Measurements from ENCODE around the gene E2F1.
A peak's percentile ranks its signal among the peaks of the same experiment; 100 is the strongest.

Gene E2F1, protein sequence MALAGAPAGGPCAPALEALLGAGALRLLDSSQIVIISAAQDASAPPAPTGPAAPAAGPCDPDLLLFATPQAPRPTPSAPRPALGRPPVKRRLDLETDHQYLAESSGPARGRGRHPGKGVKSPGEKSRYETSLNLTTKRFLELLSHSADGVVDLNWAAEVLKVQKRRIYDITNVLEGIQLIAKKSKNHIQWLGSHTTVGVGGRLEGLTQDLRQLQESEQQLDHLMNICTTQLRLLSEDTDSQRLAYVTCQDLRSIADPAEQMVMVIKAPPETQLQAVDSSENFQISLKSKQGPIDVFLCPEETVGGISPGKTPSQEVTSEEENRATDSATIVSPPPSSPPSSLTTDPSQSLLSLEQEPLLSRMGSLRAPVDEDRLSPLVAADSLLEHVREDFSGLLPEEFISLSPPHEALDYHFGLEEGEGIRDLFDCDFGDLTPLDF

DNA sequence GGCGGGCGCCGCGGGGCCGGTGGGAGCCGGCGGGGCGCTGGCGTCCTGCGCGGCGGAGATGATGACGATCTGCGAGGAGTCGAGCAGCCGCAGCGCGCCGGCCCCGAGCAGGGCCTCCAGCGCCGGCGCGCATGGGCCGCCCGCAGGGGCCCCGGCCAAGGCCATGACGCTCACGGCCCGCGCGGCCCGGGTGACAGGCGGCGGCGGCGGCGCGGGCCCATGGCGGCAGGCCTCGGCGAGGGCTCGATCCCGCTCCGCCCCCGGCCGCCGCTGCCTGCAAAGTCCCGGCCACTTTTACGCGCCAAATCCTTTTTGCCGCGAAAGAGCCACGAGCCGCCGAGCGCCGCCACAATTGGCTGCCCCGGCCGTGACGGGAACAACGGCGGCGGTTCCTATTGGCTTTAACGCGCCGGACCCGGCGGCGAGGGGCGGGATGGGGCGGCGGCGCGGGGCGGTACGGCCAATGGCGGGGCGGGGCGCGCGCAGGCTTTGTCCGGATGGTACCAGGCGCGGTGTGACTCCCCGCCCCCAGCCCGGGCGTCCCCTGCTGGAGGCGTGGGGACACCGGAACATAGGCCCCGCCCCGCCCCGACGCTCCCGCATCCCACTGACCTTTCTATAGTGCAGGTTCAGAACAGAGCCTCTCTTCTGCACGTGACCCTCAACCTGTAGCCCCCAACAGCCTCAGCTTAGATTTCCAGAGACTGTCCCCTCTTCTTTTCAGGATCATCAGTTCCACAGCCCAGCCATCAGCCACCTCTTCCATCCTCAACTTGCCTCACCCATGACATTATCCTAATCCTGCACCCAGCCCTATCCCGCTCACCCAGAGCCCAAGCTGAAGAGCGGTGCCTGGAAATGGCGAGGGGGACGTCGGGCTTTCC, at the start of gene E2F1:
TSS of gene E2F1 (minus strand) at position 286 of the 884 bp plus-strand sequence. CDS start at position 165, 121 bp downstream.
- Histone ChIP-seq H3K4me1 (ENCODE audit: control insufficient read depth, insufficient read depth, low read length) (peaks cover 14% of the 10 kb centered on the region), H3K4me3 (ENCODE audit: low read depth, low read length) (peak within 1 kb of the TSS; percentile 75), H3K27ac (ENCODE audit: low read depth, low read length) (peak within 1 kb of the TSS; percentile 66), H3K36me3 (ENCODE audit: control insufficient read depth, insufficient read depth, low read length) (no peaks in the 10 kb centered on the region; the same call in 1 of the 2 replicates), H3K9me3 (ENCODE audit: control insufficient read depth, insufficient read depth, low read length) (no peaks in the 10 kb centered on the region), H3K9ac (ENCODE audit: low read depth, low read length) (peak within 1 kb of the TSS; percentile 72), H3K27me3 (ENCODE audit: control insufficient read depth, insufficient read depth, low read length) (no peaks in the 10 kb centered on the region; the same call in 1 of the 2 replicates)

DNA sequence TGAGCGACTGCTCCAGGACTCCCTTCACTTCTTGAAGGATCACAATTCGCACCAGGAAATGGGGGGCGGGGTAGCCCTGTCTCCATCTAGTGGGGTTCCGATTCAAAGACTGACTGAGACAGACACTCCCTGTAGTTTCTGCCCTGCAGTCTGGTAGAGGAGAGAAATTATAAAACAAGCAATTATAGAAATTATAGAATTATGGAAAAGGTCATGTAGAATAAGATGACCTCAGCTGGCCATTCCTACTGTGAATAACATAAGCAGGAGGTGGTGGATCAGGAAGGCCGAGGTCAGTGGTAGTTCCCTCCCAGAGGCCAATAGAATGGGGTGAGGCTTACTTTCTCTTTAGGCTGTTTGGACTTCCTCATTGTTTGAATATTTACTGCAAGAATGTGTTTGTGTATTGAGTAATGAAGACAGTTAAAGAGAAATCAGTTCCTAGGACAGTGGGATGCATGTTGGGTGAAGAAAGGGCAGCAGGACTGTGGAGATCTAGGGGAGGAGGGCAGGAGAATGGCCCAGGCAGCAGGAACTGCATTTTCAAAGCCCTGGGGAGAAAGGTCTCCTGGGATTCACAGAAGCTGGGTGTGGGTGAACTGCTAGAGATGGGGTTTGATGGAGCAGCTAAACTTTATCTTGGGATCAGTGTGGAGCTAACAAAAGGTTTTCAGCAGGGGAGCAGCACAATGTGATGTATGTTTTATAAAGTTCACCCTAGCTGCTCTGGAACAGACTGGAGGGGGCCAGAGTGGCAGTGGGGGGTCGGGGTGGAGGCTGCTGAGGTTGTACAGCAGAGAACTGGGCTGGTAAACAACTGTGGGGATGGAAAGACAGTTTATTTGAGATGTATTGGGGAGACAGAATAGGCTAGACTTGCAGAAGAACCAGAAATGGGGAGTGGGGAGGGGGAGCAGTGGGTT, 47.7 kb upstream of the E2F1 start:
- Histone ChIP-seq H3K4me1 (ENCODE audit: control insufficient read depth, insufficient read depth, low read length) (peaks cover 14% of the 10 kb centered on the region), H3K36me3 (ENCODE audit: control insufficient read depth, insufficient read depth, low read length) (no peaks in the 10 kb centered on the region), H3K27ac (ENCODE audit: low read depth, low read length) (peak overlapping the region; percentile 21), H3K27me3 (ENCODE audit: control insufficient read depth, insufficient read depth, low read length) (no peaks in the 10 kb centered on the region), H3K9me3 (ENCODE audit: control insufficient read depth, insufficient read depth, low read length) (peaks cover 8% of the 10 kb centered on the region), H3K9ac (ENCODE audit: low read depth, low read length) (no peak overlapping the region), H3K4me3 (ENCODE audit: low read depth, low read length) (no peak overlapping the region)

DNA sequence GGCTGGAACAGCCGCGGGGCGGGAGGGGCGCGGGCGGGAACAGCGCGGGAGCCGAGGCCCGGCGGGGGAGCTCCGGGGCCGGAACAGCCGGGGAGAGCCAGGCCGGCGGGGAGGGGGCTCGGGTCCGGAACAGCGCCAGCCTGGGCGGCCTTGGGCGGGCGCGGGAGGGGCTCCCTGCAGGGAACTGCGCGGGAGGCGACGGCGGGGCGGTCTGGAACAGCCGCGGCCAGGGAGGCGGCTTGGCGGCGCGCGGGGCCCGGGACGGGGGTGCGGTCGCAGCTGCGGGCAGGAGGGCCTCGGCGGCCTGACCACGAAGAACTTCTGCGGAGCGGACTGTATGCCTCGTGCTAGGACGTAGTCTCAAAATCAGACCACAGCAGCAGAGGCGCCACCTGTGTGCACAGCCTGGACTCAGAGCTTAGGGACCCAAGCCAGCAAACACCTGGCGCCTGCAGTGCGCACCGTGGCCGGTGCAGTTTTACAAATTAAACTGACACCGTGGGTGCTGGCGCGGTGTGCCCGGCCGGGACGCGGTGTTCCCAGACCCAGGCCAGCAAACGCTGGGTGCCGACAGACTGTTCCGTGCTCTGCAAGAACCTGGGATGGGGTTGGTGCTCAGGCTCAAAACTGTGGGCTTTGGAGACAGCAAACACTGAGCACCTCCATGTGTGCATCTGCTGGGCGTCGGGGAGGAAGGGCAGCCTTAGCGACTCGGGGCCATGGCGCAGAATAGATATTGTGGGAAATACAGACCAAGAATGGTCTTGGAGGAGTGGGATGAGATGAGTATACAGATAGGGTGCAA, 46.2 kb upstream of the E2F1 start:
- Histone ChIP-seq H3K4me3 (ENCODE audit: low read depth, low read length) (peak overlapping the region; percentile 78), H3K4me1 (ENCODE audit: control insufficient read depth, insufficient read depth, low read length) (peaks cover 11% of the 10 kb centered on the region), H3K27ac (ENCODE audit: low read depth, low read length) (peak overlapping the region; percentile 82)

DNA sequence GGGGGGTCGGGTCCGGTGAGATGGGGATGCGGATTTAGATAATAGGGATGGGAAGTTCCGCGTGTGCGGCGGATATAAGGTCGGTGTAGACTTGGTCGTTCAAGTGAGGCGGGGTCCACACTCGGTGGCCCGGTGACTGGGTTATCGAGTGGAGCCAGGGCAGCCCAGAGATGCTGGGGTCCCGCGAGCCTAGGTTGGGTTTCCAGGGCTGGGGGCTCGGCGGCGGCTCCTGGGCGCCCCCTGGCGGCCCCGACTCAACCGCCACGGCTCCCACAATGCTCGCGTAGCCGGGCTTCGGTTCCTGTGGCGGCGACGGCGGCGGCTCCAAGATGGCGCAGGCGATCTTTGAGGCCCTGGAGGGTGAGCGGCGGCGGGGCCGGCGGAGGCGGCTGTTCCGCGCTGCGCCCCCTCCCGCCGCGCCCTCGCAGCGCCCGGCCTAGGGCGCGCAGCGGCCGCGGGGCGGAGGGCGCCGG, 45.5 kb upstream of the E2F1 start, which contains the start of gene ZNF341:
TSS of gene ZNF341 (plus strand) at position 304 of the 473 bp plus-strand sequence. CDS start at position 330, 26 bp downstream.
- Histone ChIP-seq H3K27ac (ENCODE audit: low read depth, low read length) (peak within 1 kb of the TSS; percentile 82), H3K4me1 (ENCODE audit: control insufficient read depth, insufficient read depth, low read length) (peaks cover 11% of the 10 kb centered on the region), H3K9me3 (ENCODE audit: control insufficient read depth, insufficient read depth, low read length) (peaks cover 2% of the 10 kb centered on the region; the same call in 1 of the 2 replicates), H3K27me3 (ENCODE audit: control insufficient read depth, insufficient read depth, low read length) (no peaks in the 10 kb centered on the region), H3K9ac (ENCODE audit: low read depth, low read length) (peak within 1 kb of the TSS; percentile 49), H3K36me3 (ENCODE audit: control insufficient read depth, insufficient read depth, low read length) (no peaks in the 10 kb centered on the region), H3K4me3 (ENCODE audit: low read depth, low read length) (peak within 1 kb of the TSS; percentile 78)

More for the DNA sequence above, 46.2 kb upstream of the E2F1 start:
- Histone ChIP-seq H3K27me3 (ENCODE audit: control insufficient read depth, insufficient read depth, low read length) (no peaks in the 10 kb centered on the region), H3K36me3 (ENCODE audit: control insufficient read depth, insufficient read depth, low read length) (no peaks in the 10 kb centered on the region), H3K9me3 (ENCODE audit: control insufficient read depth, insufficient read depth, low read length) (peaks cover 5% of the 10 kb centered on the region), H3K9ac (ENCODE audit: low read depth, low read length) (peak overlapping the region; percentile 49)

DNA sequence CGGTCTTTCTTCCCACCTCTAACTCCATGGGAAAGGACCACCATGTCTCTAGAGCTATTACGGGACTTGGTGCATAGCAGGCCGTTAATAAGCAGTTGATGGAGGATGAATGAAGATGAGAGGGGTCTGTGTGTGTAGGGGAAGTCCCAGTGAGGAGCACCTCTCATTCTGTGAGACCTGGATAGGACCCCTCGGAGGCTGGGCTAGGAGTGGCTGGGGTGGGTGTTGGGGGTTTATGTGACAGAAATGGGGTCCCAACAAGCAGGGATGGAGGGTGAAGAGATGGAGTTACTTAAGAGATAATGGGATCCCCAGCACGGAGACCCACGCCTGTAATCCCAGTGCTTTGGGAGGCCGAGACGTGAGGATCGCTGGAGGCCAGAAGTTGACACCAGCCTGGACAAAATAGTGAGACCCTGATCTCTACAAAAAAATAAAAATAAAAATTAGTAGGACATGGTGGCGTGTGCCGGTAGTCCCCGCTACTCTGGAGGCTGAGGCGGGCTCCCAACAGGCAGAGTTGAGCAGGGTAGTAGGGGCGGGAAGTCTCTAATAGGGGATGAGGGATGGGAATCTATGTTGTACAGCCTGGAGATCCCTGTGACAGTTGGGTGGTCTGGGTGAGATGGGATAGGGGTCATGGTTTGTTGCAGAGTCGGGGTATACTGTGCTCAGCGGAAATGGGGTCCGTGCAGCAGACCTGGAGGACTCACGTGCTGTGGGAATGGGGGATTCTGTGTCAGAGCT, 44.9 kb upstream of the E2F1 start:
- Histone ChIP-seq H3K27me3 (ENCODE audit: control insufficient read depth, insufficient read depth, low read length) (no peaks in the 10 kb centered on the region), H3K4me3 (ENCODE audit: low read depth, low read length) (peak overlapping the region; percentile 62), H3K9ac (ENCODE audit: low read depth, low read length) (no peak overlapping the region), H3K4me1 (ENCODE audit: control insufficient read depth, insufficient read depth, low read length) (peaks cover 11% of the 10 kb centered on the region), H3K27ac (ENCODE audit: low read depth, low read length) (no peak overlapping the region), H3K9me3 (ENCODE audit: control insufficient read depth, insufficient read depth, low read length) (no peaks in the 10 kb centered on the region), H3K36me3 (ENCODE audit: control insufficient read depth, insufficient read depth, low read length) (no peaks in the 10 kb centered on the region)

DNA sequence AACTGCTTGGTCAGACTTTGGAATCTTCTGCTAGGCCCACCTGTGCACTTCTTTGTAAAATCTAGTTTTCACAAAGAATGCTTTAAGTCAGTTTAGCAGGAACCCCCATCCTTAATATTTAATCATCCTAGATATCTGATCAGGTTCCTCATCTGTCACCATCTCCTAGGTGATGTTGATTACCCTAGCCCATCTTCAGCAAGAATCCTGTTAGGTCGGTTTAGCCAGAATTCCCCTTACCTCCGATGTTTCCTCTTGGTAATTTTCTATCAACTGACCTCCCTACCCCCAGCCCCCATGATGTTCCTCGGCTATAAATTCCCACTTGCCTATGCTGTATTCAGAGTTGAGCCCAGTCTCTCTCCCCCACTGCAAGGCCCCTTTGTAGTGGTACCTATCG, 42.9 kb upstream of the E2F1 start:
- no peaks in the 10 kb centered on the region for H3K36me3 ChIP-seq (ENCODE audit: control insufficient read depth, insufficient read depth, low read length)
- H3K9ac ChIP-seq (ENCODE audit: low read depth, low read length): no peak overlapping the region
- peaks cover 10% of the 10 kb centered on the region for H3K4me1 ChIP-seq (ENCODE audit: control insufficient read depth, insufficient read depth, low read length)

DNA sequence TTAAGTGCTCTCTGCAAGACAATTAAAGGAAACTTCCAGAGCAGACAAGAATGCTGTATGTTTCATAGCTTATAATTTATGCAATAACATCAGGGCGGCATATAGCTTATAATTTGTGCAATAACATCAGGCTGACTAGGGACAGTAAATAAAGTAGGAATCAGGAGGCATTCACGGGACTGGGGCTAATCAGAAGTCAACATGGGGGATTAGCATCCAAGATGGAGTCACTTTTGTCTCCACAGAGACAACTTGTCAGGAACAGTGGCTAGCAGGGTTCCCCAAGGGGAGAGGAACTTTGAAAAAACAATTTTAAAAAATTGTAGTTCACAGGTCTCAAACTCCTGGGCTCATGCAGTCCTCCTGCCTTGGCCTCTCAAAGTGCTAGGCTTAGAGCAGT, 42.3 kb upstream of the E2F1 start:
- Histone ChIP-seq H3K9me3 (ENCODE audit: control insufficient read depth, insufficient read depth, low read length) (no peaks in the 10 kb centered on the region), H3K4me3 (ENCODE audit: low read depth, low read length) (no peak overlapping the region), H3K27me3 (ENCODE audit: control insufficient read depth, insufficient read depth, low read length) (no peaks in the 10 kb centered on the region), H3K36me3 (ENCODE audit: control insufficient read depth, insufficient read depth, low read length) (no peaks in the 10 kb centered on the region), H3K9ac (ENCODE audit: low read depth, low read length) (no peak overlapping the region), H3K27ac (ENCODE audit: low read depth, low read length) (no peak overlapping the region), H3K4me1 (ENCODE audit: control insufficient read depth, insufficient read depth, low read length) (peaks cover 4% of the 10 kb centered on the region)

More for the DNA sequence above, 42.9 kb upstream of the E2F1 start:
- H3K4me3 ChIP-seq (ENCODE audit: low read depth, low read length): no peak overlapping the region
- H3K9me3 ChIP-seq (ENCODE audit: control insufficient read depth, insufficient read depth, low read length): no peaks in the 10 kb centered on the region
- H3K27me3 ChIP-seq (ENCODE audit: control insufficient read depth, insufficient read depth, low read length): no peaks in the 10 kb centered on the region
- no peak overlapping the region for H3K27ac ChIP-seq (ENCODE audit: low read depth, low read length)

DNA sequence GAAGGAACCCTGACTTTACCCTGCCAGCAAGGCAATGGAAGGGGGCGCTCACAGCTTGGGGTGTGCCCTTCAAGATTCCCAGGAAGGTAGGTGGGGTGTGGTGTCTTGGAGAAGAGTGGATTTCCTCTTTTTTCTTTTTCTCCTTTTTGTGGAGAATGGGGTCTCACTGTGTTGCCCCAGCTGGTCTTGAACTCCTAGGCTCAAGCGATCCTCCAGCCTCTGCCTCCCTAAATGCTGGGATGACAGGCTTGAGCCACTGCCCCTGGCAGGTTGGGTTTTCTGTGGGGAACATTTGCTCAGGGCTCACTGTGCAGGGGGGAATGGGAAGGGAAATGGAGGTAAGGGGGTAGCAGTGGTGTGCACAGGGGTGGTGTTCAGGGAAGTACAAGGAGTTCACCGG, 41.6 kb upstream of the E2F1 start:
- no peak overlapping the region for H3K9ac ChIP-seq (ENCODE audit: low read depth, low read length)
- H3K4me3 ChIP-seq (ENCODE audit: low read depth, low read length): no peak overlapping the region
- H3K9me3 ChIP-seq (ENCODE audit: control insufficient read depth, insufficient read depth, low read length): no peaks in the 10 kb centered on the region
- no peaks in the 10 kb centered on the region for H3K36me3 ChIP-seq (ENCODE audit: control insufficient read depth, insufficient read depth, low read length)
- no peaks in the 10 kb centered on the region for H3K27me3 ChIP-seq (ENCODE audit: control insufficient read depth, insufficient read depth, low read length)
- H3K4me1 ChIP-seq (ENCODE audit: control insufficient read depth, insufficient read depth, low read length): peaks cover 3% of the 10 kb centered on the region
- H3K27ac ChIP-seq (ENCODE audit: low read depth, low read length): no peak overlapping the region

DNA sequence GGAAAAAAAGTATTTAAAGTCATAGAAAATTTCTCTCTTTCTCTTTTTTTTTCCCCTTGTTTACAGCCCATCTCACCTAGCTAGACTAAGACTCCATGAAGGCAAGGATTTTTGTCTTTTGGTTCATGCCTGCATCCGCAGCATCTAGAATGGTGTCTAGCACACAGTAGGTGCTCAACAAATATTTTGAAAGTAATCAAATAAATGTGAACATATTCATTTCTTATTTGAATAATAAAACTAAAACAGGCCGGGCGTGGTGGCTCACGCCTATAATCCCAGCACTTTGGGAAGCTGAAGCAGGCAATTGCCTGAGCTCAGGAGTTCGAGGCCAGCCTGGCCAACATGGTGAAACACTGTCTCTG, 40.9 kb upstream of the E2F1 start:
- H3K9ac ChIP-seq (ENCODE audit: low read depth, low read length): no peak overlapping the region
- H3K9me3 ChIP-seq (ENCODE audit: control insufficient read depth, insufficient read depth, low read length): no peaks in the 10 kb centered on the region
- H3K36me3 ChIP-seq (ENCODE audit: control insufficient read depth, insufficient read depth, low read length): no peaks in the 10 kb centered on the region
- H3K4me1 ChIP-seq (ENCODE audit: control insufficient read depth, insufficient read depth, low read length): no peaks in the 10 kb centered on the region
- H3K27me3 ChIP-seq (ENCODE audit: control insufficient read depth, insufficient read depth, low read length): no peaks in the 10 kb centered on the region
- H3K27ac ChIP-seq (ENCODE audit: low read depth, low read length): no peak overlapping the region
- H3K4me3 ChIP-seq (ENCODE audit: low read depth, low read length): no peak overlapping the region

Measured in HUES48 (cell line).